C4-2B (cell line): ENCODE measurements around the gene RPL29.

Source experiments
- CTCF ChIP-seq: fragments of 450-650 bp; conservative IDR thresholded peaks from 2 replicates; pipeline ENCODE4 v1.5.1; 2017; ENCODE audit warnings: mild to moderate bottlenecking
- ZFX ChIP-seq: fragments of 450-650 bp; IDR thresholded peaks from 2 replicates; pipeline ENCODE4 v1.6.1; 2017

DNA sequence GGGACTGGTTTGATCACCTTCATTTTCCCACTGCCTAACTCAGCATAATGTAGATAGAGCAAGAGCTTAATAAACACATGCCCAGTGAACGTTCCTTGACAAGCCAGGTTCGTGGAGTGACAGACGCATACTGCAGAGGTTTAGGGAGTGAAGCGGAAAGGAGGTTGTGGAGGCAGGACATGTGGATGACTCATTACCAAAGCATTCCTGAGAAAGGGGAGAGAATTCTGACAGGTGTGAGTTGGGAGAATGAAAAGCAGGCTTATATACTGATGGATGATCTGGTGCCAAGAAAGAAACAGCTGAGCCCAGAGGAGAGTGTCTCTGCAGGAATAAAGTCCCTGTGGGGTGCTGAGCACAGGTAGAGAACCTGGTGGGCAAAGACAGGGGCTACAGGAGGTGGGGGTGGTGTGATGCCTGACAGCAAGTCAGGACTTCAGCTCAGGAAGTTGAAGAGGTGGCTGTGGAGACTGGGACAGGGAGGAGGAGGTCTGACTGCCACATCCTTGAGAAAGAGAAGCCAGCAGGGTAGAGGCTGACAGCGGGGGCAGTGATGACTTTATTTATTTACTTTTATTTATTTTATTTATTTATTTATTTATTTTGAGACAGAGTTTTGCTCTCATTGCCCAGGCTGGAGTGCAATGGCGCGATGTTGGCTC, 2.4 kb upstream of the RPL29 start:
- TF ChIP-seq ZFX (no peak), CTCF (no peak)
